GM12878 (cell line): ENCODE data around the gene OR5C1. TPM values are rescaled to one million over a fixed set of nuclear protein-coding genes. Genes with fewer than 3 reads are reported as not detected.

Experiments used
- ATAC-seq: fragments of 200-7000 bp; cut with Tn5 transposase; 3 replicates; pipeline ENCODE4 v1.9.1; 2020; ENCODE audit warnings: mild to moderate bottlenecking, moderate library complexity
- BruUV-seq: library from RNA; stranded (reverse); fragments of 400-500 nt; replicated peaks from 2 replicates; lab custom pipeline; 2021; lab: Mats Ljungman, UMichigan
- CTCF ChIA-PET: fragments of 300-600 bp; sonication (Branson Sonifier 250); formaldehyde crosslinking; extraction: SDS; loops from one replicate; lab custom pipeline; 2021; ENCODE audit warnings: inconsistent platforms; lab: Yijun Ruan, JAX
- POLR2A ChIA-PET: fragments of 350-600 bp; formaldehyde crosslinking; extraction: SDS; loops from one replicate; lab custom pipeline; 2021; ENCODE audit warnings: inconsistent platforms; lab: Charles Lee
- RAD21 ChIA-PET: fragments of 300-600 bp; sonication (Branson Sonifier 250); formaldehyde crosslinking; loops from one replicate; lab custom pipeline; 2023; ENCODE audit warnings: antibody characterized with exemption; ENCODE audit not compliant: unreplicated experiment; lab: Charles Lee
- SMC1A ChIA-PET: fragments of 300-600 bp; sonication (Branson Sonifier 250); formaldehyde crosslinking; loops from one replicate; lab custom pipeline; 2023; ENCODE audit not compliant: unreplicated experiment, uncharacterized antibody; lab: Charles Lee
- DNase-seq: peaks from one replicate; pipeline ENCODE4 v3.0.0-alpha.2; 2011; ENCODE audit warnings: low read depth, low spot score
- FAIRE-seq: peaks from 3 replicates; lab custom pipeline; 2011; peaks lifted over from hg19 to GRCh38; lab: Jason Lieb, UNC
- H2AFZ ChIP-seq: 2 replicates; pipeline ENCODE4 v1.6.0; 2011; ENCODE audit warnings: low read depth, low read length, control low read depth; ENCODE audit not compliant: control insufficient read depth
- H3K27ac ChIP-seq: 2 replicates; pipeline ENCODE4 v1.5.1; 2011; ENCODE audit warnings: control low read depth; ENCODE audit not compliant: control insufficient read depth, insufficient read depth
- H3K27me3 ChIP-seq, 2 experiments: replicated peaks in 1 of 2; 2 replicates each; pipeline versions ENCODE4 v1.6.0 to v1.6.1; 2011; ENCODE audit warnings: low read length in 1 of 2; ENCODE audit not compliant: control insufficient read depth in 2 of 2, insufficient read depth in 2 of 2
- H3K36me3 ChIP-seq, 2 experiments: 2 replicates each; pipeline ENCODE4 v1.5.1; 2011; ENCODE audit warnings: low read length in 1 of 2; ENCODE audit not compliant: control insufficient read depth in 2 of 2, insufficient read depth in 2 of 2
- H3K4me1 ChIP-seq: 2 replicates; pipeline ENCODE4 v1.6.1; 2011; ENCODE audit warnings: mild to moderate bottlenecking, low read length, moderate library complexity, mixed read lengths; ENCODE audit not compliant: control insufficient read depth, insufficient read depth
- H3K4me2 ChIP-seq: 2 replicates; pipeline ENCODE4 v1.6.0; 2011; ENCODE audit warnings: control low read depth; ENCODE audit not compliant: control insufficient read depth, insufficient read depth
- H3K4me3 ChIP-seq: fragments of 200-600 bp; sonication (generic); 2 replicates; pipeline ENCODE4 v1.5.1; 2016
- H3K79me2 ChIP-seq: 2 replicates; pipeline ENCODE4 v1.6.0; 2011; ENCODE audit warnings: low read length; ENCODE audit not compliant: control insufficient read depth, insufficient read depth
- H3K9ac ChIP-seq: 2 replicates; pipeline ENCODE4 v1.8.0; 2011; ENCODE audit warnings: low read length, control low read depth, mixed read lengths; ENCODE audit not compliant: control insufficient read depth, insufficient read depth
- H3K9me3 ChIP-seq: replicated peaks from 3 replicates; pipeline ENCODE4 v1.5.1; 2011; ENCODE audit warnings: mild to moderate bottlenecking, low read length; ENCODE audit not compliant: control insufficient read depth, insufficient read depth
- H4K20me1 ChIP-seq: 2 replicates; pipeline ENCODE4 v1.6.0; 2011; ENCODE audit not compliant: control insufficient read depth, insufficient read depth
- CHD2 ChIP-seq: IDR thresholded peaks from 2 replicates; pipeline ENCODE4 v1.6.1; 2011; ENCODE audit warnings: low read depth, low read length, improper control_type of control experiment, borderline replicate concordance
- CHD4 ChIP-seq: fragments of 200-600 bp; sonication (generic); IDR thresholded peaks from 2 replicates; pipeline ENCODE4 v1.6.1; 2016; ENCODE audit warnings: mild to moderate bottlenecking
- DPF2 ChIP-seq: fragments of 450-650 bp; IDR thresholded peaks from 2 replicates; pipeline ENCODE4 v1.6.1; 2017; ENCODE audit warnings: mild to moderate bottlenecking
- ETV6 ChIP-seq, 2 experiments: fragments of 450-650 bp in 1 of 2; IDR thresholded peaks in 1 of 2; conservative IDR thresholded peaks in 1 of 2; 2 replicates each; pipeline ENCODE4 v1.6.1; 2014; ENCODE audit warnings: antibody characterized with exemption in 1 of 2, borderline replicate concordance in 1 of 2, low read depth in 1 of 2, mild to moderate bottlenecking in 1 of 2, moderate library complexity in 1 of 2
- KDM1A ChIP-seq: fragments of 200-600 bp; sonication (generic); IDR thresholded peaks from 2 replicates; pipeline ENCODE4 v1.6.1; 2016; ENCODE audit warnings: borderline replicate concordance
- MYB ChIP-seq: fragments of 150-350 bp; IDR thresholded peaks from 2 replicates; pipeline ENCODE4 v1.6.1; 2014; ENCODE audit warnings: mild to moderate bottlenecking, low read depth, low read length, borderline replicate concordance
- NFYB ChIP-seq: IDR thresholded peaks from 2 replicates; pipeline ENCODE4 v1.6.1; 2011; ENCODE audit warnings: low read depth, mild to moderate bottlenecking, low read length, improper control_type of control experiment, moderate library complexity; ENCODE audit not compliant: insufficient read depth
- SP1 ChIP-seq: IDR thresholded peaks from one replicate; pipeline ENCODE4 v1.6.1; 2011; ENCODE audit warnings: low read depth, low read length
- SUZ12 ChIP-seq: fragments of 200-600 bp; sonication (generic); IDR thresholded peaks from one replicate; pipeline ENCODE4 v1.6.1; 2018; ENCODE audit warnings: antibody characterized with exemption, mild to moderate bottlenecking; ENCODE audit not compliant: unreplicated experiment
- WGBS: methylation state at CpG from one replicate; pipeline ENCODE4 v1.1.6; 2016; ENCODE audit warnings: low lambda C conversion rate; ENCODE audit not compliant: insufficient replicate concordance, insufficient coverage; ENCODE audit errors: missing lambda C conversion rate; 5-methylcytosine and 5-hydroxymethylcytosine counted together
- in situ Hi-C: fragments of 300-500 bp; cut with MboI; formaldehyde crosslinking; loops from 9 replicates; pipeline ENCODE4 v1.14.3; 2018; ENCODE audit warnings: mixed read lengths
- intact Hi-C: fragments of 100-400 bp; cut with micrococcal nuclease; formaldehyde crosslinking; loops from one replicate; pipeline ENCODE4 v1.14.2; 2022; ENCODE audit not compliant: unreplicated experiment
- polyA plus RNA-seq, 11 experiments: library from polyadenylated mRNA; depleted of rRNA in 4 of 11; unstranded in 6 of 11; stranded (reverse) in 5 of 11; fragments of >200 nt; fragmentation: Nextera tagmentation in 4 of 11; fragmentation: Illumina TruSeq in 1 of 11; extraction: Ambion mirVana in 4 of 11; extraction: Trizol in 1 of 11; gene quantifications; 1 replicate in 1 of 11; 2 replicates in 10 of 11; pipeline versions ENCODE4 v1.2.1 to v1.2.3, GENCODE V29; 2011 to 2016; ENCODE audit warnings: inconsistent platforms in 2 of 11, missing spikeins in 2 of 11, low read depth in 1 of 11
- total RNA-seq, 4 experiments: library from RNA; depleted of rRNA in 3 of 4; stranded (reverse); fragments of >200 nt in 3 of 4; fragmentation: Illumina TruSeq in 1 of 4; extraction: Trizol in 1 of 4; gene quantifications; 2 replicates each; pipeline versions ENCODE4 v1.2.1 to v1.2.3, GENCODE V29; 2013 to 2021
- TF ChIP-seq, protein P1 (sequence below), 3 experiments: IDR thresholded peaks in 2 of 3; conservative IDR thresholded peaks in 1 of 3; 2 replicates each; pipeline ENCODE4 v1.5.1; 2011; ENCODE audit warnings: low read depth in 3 of 3, low read length in 3 of 3, mild to moderate bottlenecking in 3 of 3, control low read depth in 2 of 3, moderate library complexity in 2 of 3, inconsistent platforms in 1 of 3, mixed read lengths in 1 of 3; ENCODE audit not compliant: control insufficient read depth in 2 of 3, insufficient read depth in 1 of 3; ENCODE audit errors: extremely low read depth in 1 of 3

Gene OR5C1
- total and polyA plus RNA-seq, 10 of the 15 experiments (the other 5 are each of a cell fraction or from before 2014, with no cell fraction given) = not detected

- TF ChIP-seq KDM1A = no peak
- TF ChIP-seq SUZ12 = no peak
- no peak for TF ChIP-seq NFYB
- no peak for TF ChIP-seq DPF2
- TF ChIP-seq, all 136 proteins: peak for 0
Measured at GRCh38 chr9:122785269-122785668, 3.5 kb upstream of the OR5C1 start (continued).

- Histone ChIP-seq H3K79me2 (no peaks in the 10 kb centered on the region), H3K4me2 (no peak overlapping the region), H3K27me3 (peaks cover 0 to 1% of the 10 kb centered on the region in 2 experiments; a peak in 1 of 4 replicates), H3K9me3 (no peaks in the 10 kb centered on the region), H3K9ac (no peak overlapping the region), H3K27ac (no peak overlapping the region), H3K4me3 (no peak overlapping the region), H2AFZ (no peak overlapping the region), H3K4me1 (no peaks in the 10 kb centered on the region), H3K36me3 (no peaks in the 10 kb centered on the region), H4K20me1 (no peaks in the 10 kb centered on the region)
- SMC1A ChIA-PET = no interaction called here
- DNase-seq = no peak
- 2% methylated on average over 4 of the region's 4 CpGs for WGBS
- POLR2A ChIA-PET = no interaction called here
- in situ Hi-C loops (no loop called here), intact Hi-C loops (no loop called here)
- FAIRE-seq = no peak
- CTCF ChIA-PET = no interaction called here
- ATAC-seq = no peak
- RAD21 ChIA-PET = no interaction called here
- no TSS peak for BruUV-seq
- no peak for TF ChIP-seq SP1
Measured at GRCh38 chr9:122786338-122786737, 2.4 kb upstream of the OR5C1 start.

DNA sequence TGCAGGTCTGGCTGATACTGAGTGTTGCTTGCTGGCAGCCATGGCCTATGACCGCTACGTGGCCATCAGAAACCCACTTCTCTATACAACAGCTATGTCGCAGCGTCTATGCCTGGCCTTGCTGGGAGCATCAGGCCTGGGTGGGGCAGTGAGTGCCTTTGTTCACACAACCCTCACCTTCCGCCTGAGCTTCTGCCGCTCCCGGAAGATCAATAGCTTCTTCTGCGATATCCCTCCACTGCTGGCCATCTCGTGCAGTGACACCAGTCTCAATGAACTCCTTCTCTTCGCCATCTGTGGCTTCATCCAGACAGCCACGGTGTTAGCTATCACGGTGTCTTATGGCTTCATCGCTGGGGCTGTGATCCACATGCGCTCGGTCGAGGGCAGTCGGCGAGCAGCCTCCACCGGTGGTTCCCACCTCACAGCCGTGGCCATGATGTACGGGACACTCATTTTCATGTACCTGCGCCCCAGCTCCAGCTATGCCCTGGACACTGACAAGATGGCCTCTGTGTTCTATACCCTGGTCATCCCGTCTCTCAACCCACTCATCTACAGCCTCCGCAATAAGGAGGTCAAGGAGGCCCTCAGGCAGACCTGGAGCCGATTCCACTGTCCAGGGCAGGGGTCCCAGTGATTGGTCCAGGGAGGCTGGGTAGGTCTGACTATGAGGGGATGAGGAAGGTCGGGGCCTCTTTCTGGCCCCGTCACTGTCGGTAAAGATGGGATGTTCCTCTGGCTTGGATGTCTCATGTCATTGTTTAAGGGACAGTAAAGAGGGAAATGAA, 718 bp downstream of the OR5C1 start:
- WGBS = 61% methylated on average over 28 of the region's 28 CpGs
- ChIA-PET SMC1A (no interaction called here), CTCF (no interaction called here)
- no peaks in the 10 kb centered on the region for H4K20me1 ChIP-seq
- FAIRE-seq (no peak), ATAC-seq (no peak), DNase-seq (no peak)
- no peak overlapping the region for H3K4me3 ChIP-seq
- in situ Hi-C loops = no loop called here
- H3K4me2 ChIP-seq = no peak overlapping the region
- no peaks in the 10 kb centered on the region for H3K9me3 ChIP-seq
- no peaks in the 10 kb centered on the region for H3K36me3 ChIP-seq
- intact Hi-C loops = no loop called here
- H3K27me3 ChIP-seq = peaks cover 0 to 1% of the 10 kb centered on the region in 2 experiments; a peak in 1 of 4 replicates
- TF ChIP-seq MYB (no peak), CHD4 (no peak), ETV6 (conservative IDR thresholded peaks at IDR 0.05 in 1 of 2, IDR thresholded peaks at IDR 0.05 in 1 of 2; ENCODE audit: borderline replicate concordance in 1 of 2, low read depth in 1 of 2) (no peak), CHD2 (no peak)
- TF ChIP-seq, protein P1, sequence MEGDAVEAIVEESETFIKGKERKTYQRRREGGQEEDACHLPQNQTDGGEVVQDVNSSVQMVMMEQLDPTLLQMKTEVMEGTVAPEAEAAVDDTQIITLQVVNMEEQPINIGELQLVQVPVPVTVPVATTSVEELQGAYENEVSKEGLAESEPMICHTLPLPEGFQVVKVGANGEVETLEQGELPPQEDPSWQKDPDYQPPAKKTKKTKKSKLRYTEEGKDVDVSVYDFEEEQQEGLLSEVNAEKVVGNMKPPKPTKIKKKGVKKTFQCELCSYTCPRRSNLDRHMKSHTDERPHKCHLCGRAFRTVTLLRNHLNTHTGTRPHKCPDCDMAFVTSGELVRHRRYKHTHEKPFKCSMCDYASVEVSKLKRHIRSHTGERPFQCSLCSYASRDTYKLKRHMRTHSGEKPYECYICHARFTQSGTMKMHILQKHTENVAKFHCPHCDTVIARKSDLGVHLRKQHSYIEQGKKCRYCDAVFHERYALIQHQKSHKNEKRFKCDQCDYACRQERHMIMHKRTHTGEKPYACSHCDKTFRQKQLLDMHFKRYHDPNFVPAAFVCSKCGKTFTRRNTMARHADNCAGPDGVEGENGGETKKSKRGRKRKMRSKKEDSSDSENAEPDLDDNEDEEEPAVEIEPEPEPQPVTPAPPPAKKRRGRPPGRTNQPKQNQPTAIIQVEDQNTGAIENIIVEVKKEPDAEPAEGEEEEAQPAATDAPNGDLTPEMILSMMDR (IDR thresholded peaks at IDR 0.05 in 2 of 3, conservative IDR thresholded peaks at IDR 0.05 in 1 of 3; ENCODE audit: control insufficient read depth in 2 of 3, extremely low read depth in 1 of 3, insufficient read depth in 1 of 3, low read depth in 3 of 3, low read length in 3 of 3) = no peak
- TF ChIP-seq, all 136 proteins: peak for 0
- RAD21 ChIA-PET = no interaction called here
- H2AFZ ChIP-seq = no peak overlapping the region
- POLR2A ChIA-PET = no interaction called here
- no peak overlapping the region for H3K9ac ChIP-seq
- H3K4me1 ChIP-seq = no peaks in the 10 kb centered on the region; the same call in 1 of the 2 replicates
- no peaks in the 10 kb centered on the region for H3K79me2 ChIP-seq
- no peak overlapping the region for H3K27ac ChIP-seq
- BruUV-seq = no TSS peak
